Bronchial epithelial cell (primary cell): ENCODE results near the gene ADGRF1. TPM values are rescaled to one million over a fixed set of nuclear protein-coding genes. Genes with fewer than 3 reads are reported as not detected.
A peak's percentile ranks its signal among the peaks of the same experiment; 100 is the strongest.
"Not testable (repeated sequence)": the region's sequence is repeated elsewhere in the genome, so short reads cannot be mapped to it uniquely, and the experiment has no call there.

Experiments
- DNase-seq: peaks from one replicate; pipeline ENCODE4 v3.0.0-alpha.2; 2010; ENCODE audit warnings: low read depth
- FAIRE-seq: peaks from 2 replicates; lab custom pipeline; 2011; peaks lifted over from hg19 to GRCh38; lab: Jason Lieb, UNC
- H3K27me3 ChIP-seq: 2 replicates; pipeline ENCODE4 v1.5.1; 2011; ENCODE audit warnings: low read length; ENCODE audit not compliant: control insufficient read depth, insufficient read depth
- H3K36me3 ChIP-seq: 2 replicates; pipeline ENCODE4 v1.5.1; 2011; ENCODE audit warnings: low read length; ENCODE audit not compliant: control insufficient read depth, insufficient read depth
- H3K4me3 ChIP-seq: 2 replicates; pipeline ENCODE4 v1.5.1; 2011; ENCODE audit warnings: mild to moderate bottlenecking, low read depth, low read length, control low read depth
- CTCF ChIP-seq: IDR thresholded peaks from 2 replicates; pipeline ENCODE4 v1.5.1; 2011; ENCODE audit warnings: mild to moderate bottlenecking, moderate library complexity, low read length, control low read depth, inconsistent platforms; ENCODE audit not compliant: insufficient read depth, severe bottlenecking
- total RNA-seq: library from RNA; depleted of rRNA; stranded (reverse); fragments of >200 nt; gene quantifications from 2 replicates; pipeline ENCODE4 v1.2.1, GENCODE V29; 2014

The ADGRF1 gene
- total RNA-seq, 1 donor from 2014 or later, result 5.5 TPM

- Histone ChIP-seq H3K27me3 (no peaks in the 10 kb centered on the region), H3K36me3 (no peaks in the 10 kb centered on the region), H3K4me3 (no peak overlapping the region)
- FAIRE-seq (no peak), DNase-seq (peak; percentile 89)
- no peak for TF ChIP-seq CTCF
Observed at GRCh38 chr6:47059216-47059885, 17.2 kb upstream of the ADGRF1 start.

GRCh38 chr6:47057830-47058540 is 15.9 kb upstream of the ADGRF1 start:
- H3K4me3 ChIP-seq, result no peak overlapping the region
- H3K36me3 ChIP-seq, result no peaks in the 10 kb centered on the region
- DNase-seq (peak; percentile 87), FAIRE-seq (no peak)
- H3K27me3 ChIP-seq, result no peaks in the 10 kb centered on the region
- TF ChIP-seq CTCF, result no peak

GRCh38 chr6:47056832-47057231 is 14.7 kb upstream of the ADGRF1 start:
- no peak for TF ChIP-seq CTCF
- FAIRE-seq (no peak), DNase-seq (no peak)
- Histone ChIP-seq H3K36me3 (no peaks in the 10 kb centered on the region), H3K4me3 (no peak overlapping the region), H3K27me3 (no peaks in the 10 kb centered on the region)

GRCh38 chr6:47054302-47054701 is 12.2 kb upstream of the ADGRF1 start:
- H3K27me3 ChIP-seq, H3K36me3 ChIP-seq, DNase-seq, H3K4me3 ChIP-seq, FAIRE-seq: not testable (repeated sequence)

- Histone ChIP-seq H3K27me3 (no peaks in the 10 kb centered on the region), H3K4me3 (no peak overlapping the region), H3K36me3 (no peaks in the 10 kb centered on the region)
- FAIRE-seq (no peak), DNase-seq (no peak)
- no peak for TF ChIP-seq CTCF
Observed at GRCh38 chr6:47048638-47049037, 6.5 kb upstream of the ADGRF1 start.

GRCh38 chr6:47047479-47048407 is 5.6 kb upstream of the ADGRF1 start:
- H3K4me3 ChIP-seq, result no peak overlapping the region
- TF ChIP-seq CTCF, result peak; percentile 73
- H3K27me3 ChIP-seq, result no peaks in the 10 kb centered on the region
- no peaks in the 10 kb centered on the region for H3K36me3 ChIP-seq
- no peak for FAIRE-seq
- DNase-seq, result peak; percentile 84
